NCI-H1694 (cell line): ENCODE results near the gene ARSG.
"Not testable (repeated sequence)": the region's sequence is repeated elsewhere in the genome, so short reads cannot be mapped to it uniquely, and the experiment has no call there.

Experiments used
- DNase-seq: peaks from one replicate; lab custom pipeline; 2025; lab: John Stamatoyannopoulos, UW

Gene ARSG

DNA sequence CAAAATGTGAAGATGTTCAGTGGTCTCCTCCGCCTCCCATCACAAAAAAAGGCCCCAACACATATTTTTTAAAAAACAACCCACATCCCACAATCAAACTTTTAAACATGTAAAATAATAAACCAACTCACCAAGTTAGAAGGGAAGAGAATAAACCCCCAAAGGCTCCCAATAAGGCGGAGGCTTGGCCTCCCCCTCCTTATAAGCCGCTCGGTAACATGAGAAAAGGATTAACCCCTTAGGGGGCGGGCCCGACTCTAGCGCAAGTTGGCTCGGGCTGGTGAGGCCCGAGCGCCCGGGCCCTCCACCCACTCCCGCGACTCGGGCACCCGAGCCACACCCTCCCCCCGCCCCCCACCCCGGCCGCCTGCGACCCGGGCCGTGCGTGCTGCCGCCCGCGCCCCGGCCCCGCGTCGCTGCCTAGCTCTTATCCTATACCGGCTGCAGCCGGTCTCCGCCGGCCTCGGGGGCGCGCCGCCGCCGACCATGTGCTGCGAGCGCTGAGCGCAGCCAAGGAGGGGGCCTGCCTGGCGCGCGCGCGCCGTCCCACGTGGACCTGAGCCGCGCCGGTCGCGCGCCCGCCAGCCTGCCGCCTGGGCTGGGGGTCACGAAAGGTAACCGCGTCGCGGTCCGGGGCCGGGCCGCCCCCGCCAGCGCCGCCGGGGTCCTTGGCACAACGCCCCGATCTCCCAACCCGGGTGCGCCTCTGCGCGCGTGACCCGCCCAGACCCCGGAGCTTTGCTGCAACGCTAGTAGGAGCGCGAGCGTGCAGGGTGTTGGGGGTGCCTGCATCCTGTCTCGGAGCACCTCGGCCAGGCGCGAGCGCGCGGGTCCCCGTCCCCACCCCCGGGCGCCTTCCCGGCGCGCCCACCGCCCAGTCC lies at the start of gene ARSG, which contains the start of gene SLC16A6:
Gene ARSG (plus strand): TSS at position 541 of the 881 bp plus-strand sequence. CDS start 15,999 bp downstream, outside the sequence.
Gene SLC16A6 (minus strand): TSS at position 173 of the 881 bp plus-strand sequence. CDS start 12,807 bp downstream, outside the sequence.
- DNase-seq: peak; percentile 53

DNA sequence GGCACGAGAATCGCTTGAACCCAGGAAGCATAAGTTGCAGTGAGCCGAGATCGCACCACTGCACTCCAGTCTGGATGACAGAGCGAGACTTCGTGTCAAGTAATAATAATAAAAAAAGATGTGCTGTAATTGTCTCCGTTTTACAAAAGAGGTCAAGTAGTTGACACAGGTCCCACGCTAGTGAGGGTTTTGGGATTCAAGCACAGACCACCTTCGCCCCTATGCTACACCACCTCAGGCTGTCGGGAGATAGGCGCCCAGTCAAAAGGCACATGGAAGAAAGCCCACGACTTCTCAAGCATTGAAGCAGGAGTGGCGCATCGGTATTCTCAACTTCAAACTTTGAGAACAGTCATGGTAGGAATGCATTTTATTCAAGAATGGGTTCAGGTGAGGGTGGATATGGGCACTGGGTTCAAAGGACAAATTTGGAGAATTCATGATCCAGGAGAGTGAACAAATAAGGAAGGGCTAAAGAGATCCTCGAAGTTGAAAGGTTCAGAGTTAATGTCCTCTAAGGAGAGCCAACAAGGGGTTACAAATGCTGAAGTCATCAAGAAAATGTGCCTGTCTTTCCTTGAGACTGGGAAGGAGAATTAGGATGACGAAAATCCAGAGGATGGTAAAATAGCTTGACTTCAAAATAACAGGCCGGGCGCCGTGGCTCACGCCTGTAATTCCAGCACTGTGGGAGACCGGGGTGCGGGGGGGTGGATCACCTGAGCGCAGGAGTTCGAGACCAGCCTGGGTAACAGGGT lies 44.8 kb upstream of the ARSG start:
- DNase-seq: no peak

DNA sequence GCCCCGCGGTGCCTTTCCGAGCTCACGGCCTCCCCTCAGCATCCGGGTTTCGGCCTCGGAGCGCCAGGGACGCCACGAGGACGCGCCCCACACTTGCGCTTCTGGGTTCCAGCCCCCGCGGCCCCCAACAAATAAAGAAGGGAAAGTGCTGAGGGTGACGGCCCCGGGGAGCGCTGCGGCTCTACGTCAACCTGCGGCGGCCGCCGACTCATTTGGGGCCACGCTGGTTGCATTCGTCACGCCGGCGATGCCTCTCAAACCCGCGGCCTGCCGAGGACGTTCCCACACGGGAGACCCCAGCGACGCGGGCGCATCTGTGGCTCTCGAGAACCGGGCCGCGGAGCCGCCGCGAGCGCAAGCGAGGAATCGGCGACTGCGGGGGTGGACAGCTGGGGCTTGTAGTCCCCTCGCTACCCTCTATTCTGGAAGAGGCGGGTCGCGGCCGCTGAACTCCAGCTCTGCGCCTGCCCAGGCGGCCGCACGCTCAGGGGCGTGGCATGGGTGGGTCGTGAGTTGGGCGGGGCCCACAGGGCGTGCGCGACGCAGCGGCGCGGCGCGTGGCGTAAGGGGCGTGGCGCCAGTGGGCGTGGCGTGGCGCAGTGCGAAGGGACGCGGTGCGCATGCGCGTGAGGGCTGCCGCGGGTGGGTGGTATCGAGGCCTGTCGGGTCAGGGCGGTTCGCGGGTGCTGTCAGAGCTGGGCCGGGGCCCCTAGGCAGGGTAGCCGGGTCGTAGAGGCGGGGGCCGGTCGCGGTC lies 43.7 kb upstream of the ARSG start, which contains the start of gene AMZ2:
Gene AMZ2 (plus strand): TSS at position 599 of the 754 bp plus-strand sequence. CDS start 2,145 bp downstream, outside the sequence.
- DNase-seq: peak; percentile 84

DNA sequence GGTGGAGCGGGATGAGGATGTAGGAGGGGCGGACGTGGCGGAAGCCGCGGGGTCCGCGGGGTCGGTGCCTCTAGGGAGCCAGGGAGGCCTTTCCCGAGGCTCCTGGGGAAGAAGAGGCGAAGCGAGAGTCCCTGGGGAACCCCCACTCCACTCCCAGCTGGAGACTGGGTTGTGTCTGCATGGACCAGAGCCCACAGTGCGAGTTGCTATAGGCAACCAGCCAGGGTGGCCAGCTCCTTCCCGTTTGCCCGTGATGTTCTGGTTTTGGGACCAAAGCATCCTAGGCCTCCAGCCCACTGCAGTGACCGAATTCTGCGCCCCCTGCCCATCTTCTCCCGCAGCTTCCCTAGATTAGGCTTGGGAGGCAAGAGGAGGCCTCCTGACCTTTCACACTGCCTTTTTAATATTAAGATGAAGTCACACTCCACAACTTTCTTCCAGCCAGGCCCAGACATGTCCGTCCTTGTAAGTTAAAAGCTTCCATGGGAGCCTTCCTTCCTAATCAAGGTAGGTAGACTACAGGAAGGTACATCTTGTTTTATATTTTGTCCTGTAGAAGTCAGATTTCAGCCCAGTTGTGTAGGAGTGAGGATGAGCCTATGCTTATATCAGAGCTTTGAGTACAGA lies 43.0 kb upstream of the ARSG start:
- peak; percentile 48 for DNase-seq

DNA sequence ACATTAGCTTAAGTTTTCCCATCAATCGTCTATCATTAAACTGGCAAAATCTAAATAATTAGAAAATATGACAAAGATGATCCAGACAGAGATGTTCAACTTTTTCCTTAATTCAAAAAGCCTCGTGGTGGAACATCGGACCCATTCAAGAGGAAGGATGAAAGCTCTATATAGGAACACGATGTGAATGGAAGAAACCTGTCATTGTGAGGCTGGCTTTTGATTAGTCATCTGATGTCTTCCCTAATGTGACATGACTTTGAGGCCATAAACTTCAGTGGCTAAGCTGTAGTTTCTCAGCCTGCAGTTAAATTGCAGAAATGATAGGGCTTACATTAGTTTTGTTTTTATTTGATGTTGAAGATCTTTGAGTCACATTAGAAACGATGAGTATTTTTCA lies 42.4 kb upstream of the ARSG start:
- no peak for DNase-seq

DNA sequence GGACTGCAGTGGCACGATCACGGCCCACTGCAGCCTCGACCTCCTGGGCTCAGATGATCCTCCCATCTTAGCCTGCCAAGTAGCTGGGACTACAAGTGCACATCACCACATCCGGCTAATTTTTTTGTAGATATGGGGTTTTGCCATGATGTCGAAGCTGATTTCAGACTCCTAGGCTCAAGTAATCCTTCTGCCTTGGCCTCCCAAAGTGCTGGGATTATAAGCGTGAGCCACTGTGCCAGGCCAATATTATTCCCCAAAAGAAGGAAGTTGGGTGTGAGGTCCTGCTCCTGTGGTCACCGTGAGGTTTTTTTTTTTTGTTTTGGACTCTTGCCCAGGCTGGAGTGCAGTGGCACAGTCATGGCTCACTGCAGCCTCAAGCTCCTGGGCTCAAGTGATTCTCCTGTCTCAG lies 41.9 kb upstream of the ARSG start:
- DNase-seq: no peak

DNA sequence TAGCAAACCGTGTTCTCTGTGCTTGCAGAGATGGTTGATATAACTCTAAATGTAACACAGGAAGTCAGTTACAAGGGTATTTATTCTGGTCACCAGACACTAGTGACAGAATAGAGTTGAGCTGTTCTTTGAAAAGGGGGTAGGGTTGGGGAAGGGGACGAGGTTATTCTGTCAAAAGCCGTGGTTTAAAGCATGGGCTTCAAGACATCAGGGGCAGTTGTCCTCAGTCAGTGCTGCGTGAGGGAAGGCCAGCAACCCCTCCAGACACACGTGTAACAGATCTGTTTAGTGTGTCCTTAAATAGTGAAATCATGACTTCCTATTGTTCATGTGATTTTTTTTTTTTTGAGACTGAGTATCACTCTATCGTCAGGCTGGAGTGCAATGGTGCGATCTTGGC lies 37.9 kb upstream of the ARSG start:
- not testable (repeated sequence) for DNase-seq

DNA sequence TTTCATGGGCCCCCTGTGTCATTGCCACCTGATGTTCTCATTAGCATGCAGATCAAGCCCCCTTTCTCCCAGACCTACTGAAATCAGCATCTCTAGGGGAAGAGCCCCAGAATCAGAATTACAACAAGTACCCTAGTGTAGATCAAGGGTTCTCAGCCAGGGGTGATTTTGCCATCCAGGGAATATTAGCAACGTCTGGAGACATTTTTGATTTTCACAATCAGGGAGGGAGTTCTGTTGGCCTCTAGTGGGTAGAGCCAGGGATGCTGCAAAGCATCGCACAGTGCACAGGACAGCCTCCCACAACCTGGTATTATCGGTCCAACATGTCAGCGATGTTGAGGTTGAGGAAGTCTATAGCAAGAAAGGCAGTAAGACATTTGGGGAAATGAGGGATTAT lies 36.1 kb upstream of the ARSG start:
- no peak for DNase-seq

DNA sequence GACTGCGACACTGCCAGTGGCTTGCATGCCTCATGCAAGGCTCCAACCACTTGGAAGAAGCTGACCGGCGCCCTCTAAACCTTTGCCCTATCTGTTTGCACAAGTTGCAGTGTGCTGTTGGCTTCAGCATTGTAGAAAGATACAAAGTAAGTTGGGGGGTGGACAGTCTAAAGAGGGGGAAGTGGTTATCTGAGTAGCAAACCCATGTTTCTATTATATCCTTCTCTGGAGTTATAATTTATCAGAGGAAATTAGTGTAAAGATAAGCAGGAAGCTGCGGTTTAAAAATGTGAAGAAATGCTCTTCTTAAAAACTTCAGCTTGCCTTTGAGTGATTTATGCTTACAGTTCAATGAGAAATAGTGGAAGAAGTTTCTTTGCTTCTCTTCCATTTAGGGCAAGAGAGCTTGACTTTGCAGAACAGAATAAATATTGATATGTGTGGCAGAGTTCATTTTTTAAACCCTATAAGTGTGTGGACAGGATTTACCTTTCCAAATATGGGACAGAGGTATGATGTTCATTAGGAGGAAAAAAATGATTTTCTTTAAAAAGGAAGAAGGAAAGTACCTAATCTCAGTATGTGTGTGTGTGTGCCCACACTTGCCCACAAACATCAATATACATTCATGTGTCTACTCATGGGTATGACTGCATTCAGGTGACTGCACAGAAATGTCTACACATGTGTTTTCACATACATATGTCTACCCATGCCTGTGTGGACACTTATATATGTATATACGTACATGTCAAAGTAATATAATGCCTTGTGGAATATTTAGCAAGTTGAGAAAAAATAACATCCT lies 35.4 kb upstream of the ARSG start:
- no peak for DNase-seq

DNA sequence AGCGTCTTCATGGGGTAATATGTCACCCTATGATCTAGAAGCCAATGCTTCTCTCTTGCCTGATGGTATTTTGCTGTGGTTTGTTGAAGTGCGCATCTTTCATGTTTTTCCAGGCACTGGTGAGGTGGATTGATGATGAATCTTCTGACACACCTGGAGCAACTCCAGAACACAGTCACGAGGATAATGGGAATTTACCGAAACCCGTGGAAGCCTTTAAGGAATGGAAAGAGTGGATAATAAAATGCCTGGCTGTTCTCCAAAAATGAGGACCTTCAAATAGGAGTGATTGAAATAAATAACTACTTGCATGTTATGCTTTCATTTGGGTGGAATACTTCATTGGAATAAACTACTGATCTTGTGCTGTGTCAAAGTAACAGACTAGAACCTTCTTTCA lies 34.6 kb upstream of the ARSG start:
- not testable (repeated sequence) for DNase-seq

DNA sequence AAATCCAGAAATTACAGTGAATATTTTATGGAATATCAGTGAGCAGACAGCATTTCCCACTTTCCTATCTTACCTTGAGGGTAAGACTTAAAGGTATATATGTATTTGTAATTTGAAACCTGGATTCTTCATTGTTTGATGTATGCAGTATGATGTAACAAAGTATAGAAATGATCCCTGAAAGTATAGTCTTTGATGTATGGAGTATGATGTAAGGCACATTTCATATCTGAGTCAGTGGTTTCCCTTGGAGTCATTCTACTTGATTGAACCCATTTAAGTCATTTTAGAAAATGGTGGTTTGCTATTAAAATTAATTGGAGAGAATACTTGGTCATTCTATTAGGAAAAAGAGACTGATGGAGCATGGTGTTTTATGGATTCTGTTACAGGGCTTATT lies 33.4 kb upstream of the ARSG start:
- DNase-seq: no peak

DNA sequence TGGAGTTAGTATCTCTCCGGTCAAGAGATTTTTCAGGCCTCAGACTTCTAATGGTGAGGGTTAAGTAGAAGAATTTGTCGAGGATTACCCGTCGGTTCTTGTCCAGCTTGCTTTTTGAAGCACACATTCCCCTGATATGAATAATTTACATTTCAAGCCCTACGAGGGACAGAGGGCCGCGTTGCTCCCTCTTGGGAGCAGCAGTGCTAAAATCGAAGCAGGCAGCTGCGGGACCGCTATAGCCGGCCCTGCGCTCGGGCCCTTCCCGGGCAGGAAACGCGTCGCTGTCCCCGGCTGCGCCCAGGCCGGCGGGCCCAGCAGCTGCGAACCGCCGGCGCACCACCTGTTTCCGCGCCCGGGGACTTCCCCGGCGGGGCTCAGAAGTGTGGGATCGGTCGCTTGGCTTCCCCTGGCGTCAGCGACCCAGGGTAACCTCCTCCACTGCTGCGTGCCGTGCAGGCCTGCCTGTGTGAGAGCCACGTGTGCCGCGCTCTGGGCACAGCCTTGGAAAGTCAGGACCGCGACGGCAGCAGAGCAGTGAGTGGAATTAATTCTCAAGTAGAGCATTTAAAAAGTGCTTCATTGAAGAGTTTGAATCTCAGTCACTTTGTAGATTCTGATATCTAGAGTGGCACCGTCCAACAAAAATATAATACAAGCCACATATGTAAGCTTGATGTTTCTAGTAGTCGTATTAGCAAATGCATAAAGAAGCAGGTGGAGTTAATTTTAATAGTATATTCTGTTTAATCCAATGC lies 32.2 kb upstream of the ARSG start:
- not testable (repeated sequence) for DNase-seq

DNA sequence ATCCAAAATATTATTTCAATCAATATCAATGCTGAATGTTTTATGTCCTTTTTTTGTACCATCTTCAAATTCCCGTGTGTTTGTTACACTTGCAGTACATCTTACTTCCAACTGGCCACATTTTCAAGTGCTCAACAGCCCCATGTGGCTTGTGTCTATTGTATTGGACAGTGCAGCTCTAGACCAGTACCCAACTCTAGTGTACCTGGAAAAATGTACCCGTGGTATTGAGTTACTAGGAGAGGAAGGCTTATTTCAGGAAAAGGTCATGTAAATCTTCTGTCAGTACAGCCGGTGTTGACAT lies 31.7 kb upstream of the ARSG start:
- DNase-seq: not testable (repeated sequence)

DNA sequence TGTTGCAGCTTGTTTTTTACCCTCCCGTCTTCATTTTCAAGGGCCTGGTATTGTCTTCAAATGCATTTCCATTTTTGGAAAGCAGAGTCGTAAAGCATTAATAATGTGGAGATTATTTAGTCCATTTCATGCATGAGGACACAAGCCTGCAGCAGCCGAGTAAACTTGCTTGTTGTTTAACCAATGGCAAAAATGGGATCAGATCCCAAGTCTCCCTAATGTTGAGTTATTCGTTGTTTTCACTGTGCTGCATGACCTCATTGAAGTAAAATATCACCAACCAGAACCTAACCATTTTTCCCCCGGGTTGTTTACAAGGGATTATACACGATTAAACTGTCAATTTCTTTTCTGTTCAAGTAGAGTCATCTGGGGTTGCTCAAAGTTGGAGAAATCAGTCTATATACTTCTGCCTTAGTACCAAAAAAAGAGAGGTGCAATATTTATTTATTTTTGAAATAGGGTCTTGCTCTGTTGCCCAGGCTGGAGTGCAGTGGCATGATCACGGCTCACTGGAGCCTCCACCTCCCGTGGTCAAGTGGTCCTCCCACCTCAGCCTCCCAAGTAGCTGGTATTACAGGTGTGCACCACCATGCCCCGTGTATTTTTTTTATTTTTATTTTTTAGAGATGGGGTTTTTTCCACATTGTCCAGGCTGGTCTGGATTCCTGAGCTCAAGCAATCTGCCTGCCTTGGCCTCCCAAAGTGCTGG lies 31.1 kb upstream of the ARSG start:
- no peak for DNase-seq

DNA sequence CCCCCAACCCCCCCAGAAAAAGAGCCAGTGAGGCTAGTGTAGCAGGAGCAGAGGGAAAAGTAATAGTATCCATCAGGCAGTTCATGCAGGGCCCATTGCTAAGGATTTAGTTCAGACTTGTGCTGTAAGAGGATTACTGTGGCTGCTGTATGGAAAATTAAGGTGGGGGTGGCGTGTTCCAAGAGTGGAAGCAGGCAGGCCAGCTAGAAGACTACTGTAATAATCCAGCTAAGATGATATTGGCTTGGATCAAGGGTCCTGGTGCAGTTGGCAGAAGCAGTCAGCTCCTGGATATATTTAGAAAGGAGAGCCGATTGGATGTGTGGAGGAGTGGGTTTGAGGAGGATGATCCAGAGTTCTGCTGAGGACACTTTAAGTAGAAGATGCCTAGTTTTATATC lies 28.8 kb upstream of the ARSG start:
- DNase-seq: not testable (repeated sequence)

DNA sequence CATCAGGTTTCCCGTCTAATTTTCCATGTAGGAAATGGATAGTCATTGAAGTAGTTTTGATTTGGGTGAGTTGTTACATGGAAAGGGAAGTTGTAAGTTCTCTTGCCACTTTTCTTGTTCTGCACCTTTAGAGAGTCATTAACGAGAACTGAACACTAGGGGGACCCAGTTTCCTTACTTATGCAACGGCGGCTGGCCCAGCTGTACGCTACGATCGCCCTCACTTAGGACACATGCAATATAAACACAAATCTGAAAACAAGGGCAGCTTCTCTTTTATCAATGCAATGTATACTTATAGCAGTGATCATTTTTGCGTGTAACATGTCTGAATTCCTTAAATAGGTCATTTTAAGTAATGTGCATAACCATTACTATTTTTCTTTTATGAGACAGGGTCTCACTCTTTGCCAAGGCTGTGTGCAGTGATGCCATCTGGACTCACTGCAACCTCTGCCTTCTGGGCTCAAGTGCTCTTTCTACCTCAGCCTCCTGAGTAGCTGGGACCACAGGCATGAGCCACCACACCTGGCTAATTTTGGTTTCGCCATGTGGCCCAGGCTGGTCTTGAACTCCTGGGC lies 28.1 kb upstream of the ARSG start:
- DNase-seq: not testable (repeated sequence)

DNA sequence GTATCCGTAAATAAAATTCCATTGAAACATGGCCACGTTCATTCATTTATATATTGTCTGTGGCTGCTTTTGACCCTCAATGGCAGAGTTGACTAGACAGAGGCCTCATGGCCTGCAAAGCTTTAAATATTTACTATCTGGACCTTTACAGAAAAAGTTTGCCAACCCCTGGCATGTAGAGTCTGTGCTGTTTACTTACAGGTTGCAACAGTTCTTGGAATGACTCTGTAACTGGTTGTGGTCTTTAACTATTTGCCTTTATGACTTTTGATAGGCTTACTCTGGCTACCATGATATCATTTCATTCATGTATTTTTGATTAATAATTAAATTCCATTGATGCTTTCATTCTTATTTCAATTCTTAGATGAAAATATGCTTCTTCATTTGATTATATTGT lies 25.5 kb upstream of the ARSG start:
- not testable (repeated sequence) for DNase-seq

DNA sequence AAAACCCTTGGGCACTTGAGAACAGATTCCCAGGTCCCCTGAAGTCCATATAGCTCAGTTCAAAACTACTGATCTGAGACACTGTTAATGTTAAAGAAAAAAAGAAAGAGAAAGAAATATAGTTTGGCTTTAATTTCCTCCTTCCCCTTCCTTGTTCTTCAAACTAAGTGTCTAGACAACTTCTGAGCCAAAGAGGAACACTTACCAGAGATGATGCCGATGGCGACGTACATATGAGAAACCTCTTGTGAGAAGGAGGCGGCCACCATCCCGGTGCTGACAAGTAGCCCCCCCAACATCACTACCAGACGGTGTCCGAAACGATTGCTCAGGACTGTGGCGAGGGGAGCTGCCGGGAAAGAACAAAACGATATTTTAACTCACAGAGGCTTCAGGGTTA lies 17.6 kb upstream of the ARSG start:
- no peak for DNase-seq

DNA sequence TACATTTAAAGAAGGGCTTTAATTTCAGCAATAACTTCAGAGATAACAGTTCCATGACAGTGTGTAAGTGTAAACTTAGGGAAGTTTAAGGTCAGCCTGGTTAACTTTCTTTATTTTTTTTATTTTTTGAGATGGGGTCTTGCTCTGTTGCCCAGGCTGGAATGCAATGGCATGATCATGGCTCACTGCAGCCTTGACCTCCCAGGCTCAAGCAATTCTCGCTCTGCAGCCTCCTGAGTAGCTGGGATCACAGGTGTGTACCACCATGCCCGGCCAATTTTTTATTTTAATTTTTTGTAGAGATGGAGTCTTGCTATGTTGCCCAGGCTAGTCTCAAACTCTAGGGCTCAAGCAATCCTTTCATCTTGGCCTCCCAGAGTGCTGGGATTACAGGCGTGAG lies 15.0 kb upstream of the ARSG start:
- not testable (repeated sequence) for DNase-seq
